IMR-90 (cell line): Measurements from ENCODE around the gene CPLX3. TPM values are rescaled to one million over a fixed set of nuclear protein-coding genes. Genes with fewer than 3 reads are reported as not detected.

Experiments used
- ATAC-seq: fragments of 200-7000 bp; cut with Tn5 transposase; 2 replicates; pipeline ENCODE4 v1.9.1; 2020; ENCODE audit warnings: low read depth, mild to moderate bottlenecking, moderate library complexity
- BruUV-seq: library from RNA; stranded (reverse); fragments of 400-500 nt; replicated peaks from 2 replicates; lab custom pipeline; 2021; lab: Mats Ljungman, UMichigan
- CTCF ChIA-PET: fragments of 300-600 bp; formaldehyde crosslinking; extraction: SDS; loops from one replicate; lab custom pipeline; 2021; ENCODE audit warnings: antibody characterized with exemption; lab: Yijun Ruan, JAX
- POLR2A ChIA-PET: fragments of 300-600 bp; sonication (Branson Sonifier 250); formaldehyde crosslinking; loops from one replicate; lab custom pipeline; 2022; ENCODE audit warnings: antibody characterized with exemption; ENCODE audit not compliant: unreplicated experiment; lab: Charles Lee
- DNase-seq: peaks from one replicate; pipeline ENCODE4 v3.0.0; 2013
- H2AFZ ChIP-seq: replicated peaks from 2 replicates; pipeline ENCODE3; 2013; ENCODE audit warnings: low read length, mild to moderate bottlenecking; ENCODE audit not compliant: poor library complexity
- H2AK5ac ChIP-seq: 2 replicates; pipeline ENCODE4 v1.6.1; 2013; ENCODE audit warnings: low read depth, low read length, inconsistent platforms
- H2AK9ac ChIP-seq: replicated peaks from 2 replicates; pipeline ENCODE3; 2013; ENCODE audit warnings: mild to moderate bottlenecking, low read depth, low read length, moderate library complexity; ENCODE audit not compliant: poor library complexity
- H2BK120ac ChIP-seq: 2 replicates; pipeline ENCODE4 v1.6.1; 2013; ENCODE audit warnings: low read depth, low read length, inconsistent platforms
- H2BK15ac ChIP-seq: 3 replicates; pipeline ENCODE4 v1.6.1; 2013; ENCODE audit warnings: low read depth, low read length, inconsistent platforms
- H2BK20ac ChIP-seq: 2 replicates; pipeline ENCODE4 v1.6.1; 2013; ENCODE audit warnings: low read depth, mild to moderate bottlenecking, inconsistent platforms, low read length, moderate library complexity
- H2BK5ac ChIP-seq: 2 replicates; pipeline ENCODE4 v1.6.1; 2013; ENCODE audit warnings: mild to moderate bottlenecking, low read depth, low read length, inconsistent platforms; ENCODE audit not compliant: poor library complexity, severe bottlenecking
- H3K14ac ChIP-seq: replicated peaks from 2 replicates; pipeline ENCODE4 v1.6.1; 2013; ENCODE audit warnings: low read depth, low read length, inconsistent platforms
- H3K18ac ChIP-seq: 2 replicates; pipeline ENCODE4 v1.6.1; 2013; ENCODE audit warnings: low read depth, low read length, control low read depth
- H3K23ac ChIP-seq: 2 replicates; pipeline ENCODE4 v1.6.1; 2013; ENCODE audit warnings: low read depth, low read length, inconsistent platforms
- H3K27ac ChIP-seq: 2 replicates; pipeline ENCODE4 v1.5.1; 2013; ENCODE audit warnings: mild to moderate bottlenecking, control low read depth, low read length; ENCODE audit not compliant: insufficient read depth
- H3K27me3 ChIP-seq: 2 replicates; pipeline ENCODE4 v1.6.1; 2013; ENCODE audit warnings: low read length; ENCODE audit not compliant: control insufficient read depth, insufficient read depth
- H3K36me3 ChIP-seq: 2 replicates; pipeline ENCODE4 v1.6.1; 2013; ENCODE audit warnings: low read length, mixed read lengths; ENCODE audit not compliant: control insufficient read depth, insufficient read depth
- H3K4ac ChIP-seq: 2 replicates; pipeline ENCODE4 v1.6.1; 2013; ENCODE audit warnings: low read depth, low read length, inconsistent platforms
- H3K4me1 ChIP-seq: 2 replicates; pipeline ENCODE4 v1.6.1; 2013; ENCODE audit warnings: low read length, mixed read lengths; ENCODE audit not compliant: control insufficient read depth, insufficient read depth
- H3K4me2 ChIP-seq: 2 replicates; pipeline ENCODE4 v1.6.1; 2013; ENCODE audit warnings: low read depth, mild to moderate bottlenecking, control low read depth, low read length, moderate library complexity
- H3K4me3 ChIP-seq: 2 replicates; pipeline ENCODE4 v1.5.1; 2013; ENCODE audit warnings: low read depth, mild to moderate bottlenecking, control low read depth, low read length, moderate library complexity; ENCODE audit not compliant: insufficient read depth
- H3K56ac ChIP-seq: 2 replicates; pipeline ENCODE4 v1.6.1; 2013; ENCODE audit warnings: low read length, inconsistent platforms; ENCODE audit not compliant: insufficient read depth; ENCODE audit errors: extremely low read depth
- H3K79me1 ChIP-seq, 2 experiments: 2 replicates each; pipeline ENCODE4 v1.6.1; 2013; ENCODE audit warnings: low read length in 2 of 2, inconsistent platforms in 1 of 2, low read depth in 1 of 2
- H3K9ac ChIP-seq: 2 replicates; pipeline ENCODE4 v1.6.1; 2013; ENCODE audit warnings: low read depth, low read length, control low read depth
- H3K9me1 ChIP-seq: 2 replicates; pipeline ENCODE4 v1.6.1; 2013; ENCODE audit warnings: low read length, inconsistent platforms; ENCODE audit not compliant: insufficient read depth
- H3K9me3 ChIP-seq: 2 replicates; pipeline ENCODE4 v1.6.1; 2013; ENCODE audit warnings: low read length; ENCODE audit not compliant: control insufficient read depth, insufficient read depth
- H4K20me1 ChIP-seq: 2 replicates; pipeline ENCODE4 v1.6.1; 2013; ENCODE audit warnings: low read length, inconsistent platforms; ENCODE audit not compliant: insufficient read depth
- H4K5ac ChIP-seq: 2 replicates; pipeline ENCODE4 v1.6.1; 2013; ENCODE audit warnings: mild to moderate bottlenecking, low read depth, low read length, control low read depth
- H4K8ac ChIP-seq, 2 experiments: 2 replicates each; pipeline ENCODE4 v1.6.1; 2013; ENCODE audit warnings: low read depth in 2 of 2, low read length in 2 of 2, control low read depth in 1 of 2, inconsistent platforms in 1 of 2
- H4K91ac ChIP-seq: 2 replicates; pipeline ENCODE4 v1.6.1; 2013; ENCODE audit warnings: low read depth, low read length, inconsistent platforms; ENCODE audit not compliant: insufficient read depth
- BHLHE40 ChIP-seq: fragments of 150-350 bp; IDR thresholded peaks from 2 replicates; pipeline ENCODE4 v1.6.1; 2016; ENCODE audit warnings: mild to moderate bottlenecking, low read depth, low read length
- CEBPB ChIP-seq: IDR thresholded peaks from 2 replicates; pipeline ENCODE4 v1.6.1; 2012; ENCODE audit warnings: low read depth, low read length, improper control_type of control experiment
- CHD1 ChIP-seq: IDR thresholded peaks from 2 replicates; pipeline ENCODE4 v1.6.1; 2012; ENCODE audit warnings: low read depth, low read length, improper control_type of control experiment
- CTCF ChIP-seq: conservative IDR thresholded peaks from 2 replicates; pipeline ENCODE4 v1.5.1; 2012; ENCODE audit warnings: mild to moderate bottlenecking, low read depth, low read length, improper control_type of control experiment
- ELK1 ChIP-seq: fragments of 150-350 bp; IDR thresholded peaks from 2 replicates; pipeline ENCODE4 v1.6.1; 2016; ENCODE audit warnings: low read depth, mild to moderate bottlenecking, low read length, moderate library complexity, borderline replicate concordance
- FOS ChIP-seq: fragments of 150-350 bp; IDR thresholded peaks from 2 replicates; pipeline ENCODE4 v1.6.1; 2016; ENCODE audit warnings: low read depth, low read length
- MAFK ChIP-seq: IDR thresholded peaks from 2 replicates; pipeline ENCODE4 v1.6.1; 2012; ENCODE audit warnings: low read depth, low read length, improper control_type of control experiment
- MAZ ChIP-seq: IDR thresholded peaks from 2 replicates; pipeline ENCODE4 v1.6.1; 2012; ENCODE audit warnings: low read depth, mild to moderate bottlenecking, low read length, improper control_type of control experiment, moderate library complexity, borderline replicate concordance
- MXI1 ChIP-seq: IDR thresholded peaks from 2 replicates; pipeline ENCODE4 v1.6.1; 2012; ENCODE audit warnings: low read depth, mild to moderate bottlenecking, low read length, moderate library complexity, borderline replicate concordance
- NFE2L2 ChIP-seq: fragments of 150-350 bp; IDR thresholded peaks from 2 replicates; pipeline ENCODE4 v1.6.1; 2016; ENCODE audit warnings: low read depth, mild to moderate bottlenecking, low read length
- POLR2A ChIP-seq: IDR thresholded peaks from 2 replicates; pipeline ENCODE4 v1.6.1; 2012; ENCODE audit warnings: mild to moderate bottlenecking, low read depth, low read length
- RAD21 ChIP-seq: IDR thresholded peaks from 2 replicates; pipeline ENCODE4 v1.6.1; 2012; ENCODE audit warnings: low read length, improper control_type of control experiment
- RCOR1 ChIP-seq: IDR thresholded peaks from 2 replicates; pipeline ENCODE4 v1.6.1; 2012; ENCODE audit warnings: mild to moderate bottlenecking, low read length, improper control_type of control experiment; ENCODE audit not compliant: insufficient replicate concordance
- RFX5 ChIP-seq: IDR thresholded peaks from 2 replicates; pipeline ENCODE4 v1.8.0; 2012; ENCODE audit warnings: low read depth, mild to moderate bottlenecking, low read length, moderate library complexity
- SMC3 ChIP-seq: fragments of 150-350 bp; IDR thresholded peaks from 2 replicates; pipeline ENCODE4 v1.6.1; 2016; ENCODE audit warnings: low read depth, mild to moderate bottlenecking, antibody characterized with exemption, low read length, moderate library complexity
- USF2 ChIP-seq: fragments of 150-350 bp; IDR thresholded peaks from 2 replicates; pipeline ENCODE4 v1.6.1; 2017; ENCODE audit warnings: mild to moderate bottlenecking, antibody characterized with exemption, low read length, low read depth
- WGBS, 2 experiments: methylation state at CpG; one replicate each; pipeline versions ENCODE4 v1.1.5 to v1.1.7; 2013; ENCODE audit warnings: missing lambda C conversion rate in 2 of 2; ENCODE audit not compliant: insufficient read length in 1 of 2; ENCODE audit errors: extremely low coverage in 2 of 2; 5-methylcytosine and 5-hydroxymethylcytosine counted together
- dilution Hi-C: fragments of 300-500 bp; cut with HindIII; formaldehyde crosslinking; loops from one replicate; pipeline ENCODE4 v1.14.3; 2018; ENCODE audit warnings: low sequenced_read_pairs; ENCODE audit not compliant: unreplicated experiment
- in situ Hi-C: fragments of 300-500 bp; cut with MboI; formaldehyde crosslinking; loops from 3 replicates; pipeline ENCODE4 v1.14.3; 2019; ENCODE audit warnings: low sequenced_read_pairs, inconsistent platforms, mixed read lengths
- intact Hi-C: fragments of 100-400 bp; cut with micrococcal nuclease; formaldehyde crosslinking; loops from 2 replicates; pipeline ENCODE4 v1.10.0; 2022
- polyA plus RNA-seq, 3 experiments: library from polyadenylated mRNA; depleted of rRNA; stranded (reverse); fragments of >200 nt; gene quantifications; 2 replicates each; pipeline ENCODE4 v1.2.3, GENCODE V29; 2012; ENCODE audit warnings: low replicate concordance in 1 of 3
- total RNA-seq: library from RNA; depleted of rRNA; stranded (reverse); fragments of >200 nt; gene quantifications from 2 replicates; pipeline ENCODE4 v1.2.3, GENCODE V29; 2012

Gene CPLX3
- total and polyA plus RNA-seq, 2 of the 4 experiments (the other 2 are of a cell fraction) = not detected

- no peak overlapping the region for H2BK120ac ChIP-seq
- dilution Hi-C loops (no loop called here), in situ Hi-C loops (no loop called here), intact Hi-C loops (no loop called here)
- no peak overlapping the region for H3K9ac ChIP-seq
- DNase-seq = no peak
- no peak overlapping the region for H2BK15ac ChIP-seq
- TF ChIP-seq USF2 (no peak), CEBPB (no peak), CHD1 (no peak), CTCF (no peak), FOS (no peak), ELK1 (no peak), MAZ (no peak), SMC3 (no peak), NFE2L2 (no peak), RFX5 (no peak), RAD21 (no peak), POLR2A (no peak), MXI1 (no peak), MAFK (no peak), RCOR1 (no peak), BHLHE40 (no peak)
- no peak overlapping the region for H3K27ac ChIP-seq
- H4K8ac ChIP-seq = no peak overlapping the region
- H3K79me1 ChIP-seq = no peaks in the 10 kb centered on the region
- H2BK5ac ChIP-seq = no peak overlapping the region
- H3K4me2 ChIP-seq = no peak overlapping the region
- no peaks in the 10 kb centered on the region for H3K36me3 ChIP-seq
- no peak overlapping the region for H3K4ac ChIP-seq
- POLR2A ChIA-PET = no interaction called here
- no peaks in the 10 kb centered on the region for H3K4me1 ChIP-seq
- no peak overlapping the region for H4K5ac ChIP-seq
- no peak overlapping the region for H2BK20ac ChIP-seq
- H2AK5ac ChIP-seq = no peak overlapping the region
- no peaks in the 10 kb centered on the region; the same call in 1 of the 2 replicates for H4K20me1 ChIP-seq
- no peak overlapping the region for H3K18ac ChIP-seq
- CTCF ChIA-PET = no interaction called here
- H4K91ac ChIP-seq = no peak overlapping the region
- no peaks in the 10 kb centered on the region for H3K9me3 ChIP-seq
- no peak overlapping the region for H3K4me3 ChIP-seq
- no peak overlapping the region for H2AK9ac ChIP-seq
- no peak overlapping the region for H3K23ac ChIP-seq
- H3K14ac ChIP-seq = no peak overlapping the region
- H3K9me1 ChIP-seq = no peaks in the 10 kb centered on the region
- H3K27me3 ChIP-seq = peaks cover 66% of the 10 kb centered on the region
- WGBS, 2 experiments = no CpG with 5 or more reads among the region's 10 CpGs
- no TSS peak for BruUV-seq
- no peak for ATAC-seq
- no peak overlapping the region for H3K56ac ChIP-seq
- H2AFZ ChIP-seq = no peak overlapping the region
Measured at GRCh38 chr15:74825866-74826265, 561 bp upstream of the CPLX3 start.
